Osteocyte (in vitro differentiated cells): ENCODE measurements around the gene VCX3A. TPM values are rescaled to one million over a fixed set of nuclear protein-coding genes. Genes with fewer than 3 reads are reported as not detected.

Source experiments
- DNase-seq: peaks from one replicate; pipeline ENCODE4 v3.0.0; 2021; ENCODE audit warnings: mixed read lengths; ENCODE audit not compliant: unreplicated experiment; ENCODE audit errors: extremely low spot score
- H3K27ac Mint-ChIP-seq: one replicate; pipeline ENCODE4 v1.8.0; 2021; ENCODE audit warnings: mild to moderate bottlenecking, mixed read lengths; ENCODE audit not compliant: unreplicated experiment
- H3K27me3 Mint-ChIP-seq: one replicate; pipeline ENCODE4 v1.8.0; 2021; ENCODE audit warnings: mixed read lengths; ENCODE audit not compliant: unreplicated experiment
- H3K36me3 Mint-ChIP-seq: one replicate; pipeline ENCODE4 v1.8.0; 2021; ENCODE audit warnings: mixed read lengths; ENCODE audit not compliant: unreplicated experiment
- H3K4me1 Mint-ChIP-seq: one replicate; pipeline ENCODE4 v1.8.0; 2021; ENCODE audit warnings: mixed read lengths; ENCODE audit not compliant: unreplicated experiment
- H3K4me3 Mint-ChIP-seq: one replicate; pipeline ENCODE4 v1.8.0; 2021; ENCODE audit warnings: mild to moderate bottlenecking, moderate library complexity, mixed read lengths; ENCODE audit not compliant: unreplicated experiment
- H3K9me3 Mint-ChIP-seq: one replicate; pipeline ENCODE4 v1.8.0; 2021; ENCODE audit warnings: mixed read lengths; ENCODE audit not compliant: unreplicated experiment
- total RNA-seq: library from RNA; stranded (reverse); gene quantifications from 2 replicates; pipeline ENCODE4 v1.2.1, GENCODE V29; 2021
- TF ChIP-seq, protein P1 (sequence below): fragments of 200-600 bp; sonication (generic); IDR thresholded peaks from 2 replicates; pipeline ENCODE4 v1.5.0; 2021; ENCODE audit warnings: antibody characterized with exemption, mild to moderate bottlenecking, moderate library complexity

VCX3A gene
- total RNA-seq, 1 donor from 2014 or later: 0.67 TPM

DNA sequence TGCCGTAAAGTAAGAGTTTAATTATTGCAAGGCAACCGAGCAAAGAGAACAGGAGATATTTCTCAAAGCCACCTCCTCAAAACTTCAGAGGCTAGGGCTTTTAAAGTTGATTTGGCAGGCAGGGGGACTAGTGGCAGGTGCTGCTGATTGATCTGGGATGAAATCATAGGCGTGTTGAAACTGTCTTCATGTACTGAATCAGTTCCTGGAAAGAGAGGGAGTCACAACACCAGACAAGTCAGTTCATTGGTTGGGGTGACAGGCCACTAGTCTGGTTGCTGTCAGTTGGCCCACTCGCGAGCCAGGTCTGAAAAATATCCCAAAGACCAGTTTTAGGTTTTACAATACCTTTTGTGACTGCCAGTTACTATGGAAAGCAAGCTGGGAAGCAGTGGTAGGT, 10.8 kb upstream of the VCX3A start:
- Mint-ChIP-seq H3K4me1 (no peaks in the 10 kb centered on the region), H3K27ac (no peak overlapping the region), H3K27me3 (no peaks in the 10 kb centered on the region), H3K9me3 (peaks cover 33% of the 10 kb centered on the region), H3K36me3 (no peaks in the 10 kb centered on the region), H3K4me3 (no peak overlapping the region)
- DNase-seq: no peak
- TF ChIP-seq, protein P1, sequence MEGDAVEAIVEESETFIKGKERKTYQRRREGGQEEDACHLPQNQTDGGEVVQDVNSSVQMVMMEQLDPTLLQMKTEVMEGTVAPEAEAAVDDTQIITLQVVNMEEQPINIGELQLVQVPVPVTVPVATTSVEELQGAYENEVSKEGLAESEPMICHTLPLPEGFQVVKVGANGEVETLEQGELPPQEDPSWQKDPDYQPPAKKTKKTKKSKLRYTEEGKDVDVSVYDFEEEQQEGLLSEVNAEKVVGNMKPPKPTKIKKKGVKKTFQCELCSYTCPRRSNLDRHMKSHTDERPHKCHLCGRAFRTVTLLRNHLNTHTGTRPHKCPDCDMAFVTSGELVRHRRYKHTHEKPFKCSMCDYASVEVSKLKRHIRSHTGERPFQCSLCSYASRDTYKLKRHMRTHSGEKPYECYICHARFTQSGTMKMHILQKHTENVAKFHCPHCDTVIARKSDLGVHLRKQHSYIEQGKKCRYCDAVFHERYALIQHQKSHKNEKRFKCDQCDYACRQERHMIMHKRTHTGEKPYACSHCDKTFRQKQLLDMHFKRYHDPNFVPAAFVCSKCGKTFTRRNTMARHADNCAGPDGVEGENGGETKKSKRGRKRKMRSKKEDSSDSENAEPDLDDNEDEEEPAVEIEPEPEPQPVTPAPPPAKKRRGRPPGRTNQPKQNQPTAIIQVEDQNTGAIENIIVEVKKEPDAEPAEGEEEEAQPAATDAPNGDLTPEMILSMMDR: no peak

DNA sequence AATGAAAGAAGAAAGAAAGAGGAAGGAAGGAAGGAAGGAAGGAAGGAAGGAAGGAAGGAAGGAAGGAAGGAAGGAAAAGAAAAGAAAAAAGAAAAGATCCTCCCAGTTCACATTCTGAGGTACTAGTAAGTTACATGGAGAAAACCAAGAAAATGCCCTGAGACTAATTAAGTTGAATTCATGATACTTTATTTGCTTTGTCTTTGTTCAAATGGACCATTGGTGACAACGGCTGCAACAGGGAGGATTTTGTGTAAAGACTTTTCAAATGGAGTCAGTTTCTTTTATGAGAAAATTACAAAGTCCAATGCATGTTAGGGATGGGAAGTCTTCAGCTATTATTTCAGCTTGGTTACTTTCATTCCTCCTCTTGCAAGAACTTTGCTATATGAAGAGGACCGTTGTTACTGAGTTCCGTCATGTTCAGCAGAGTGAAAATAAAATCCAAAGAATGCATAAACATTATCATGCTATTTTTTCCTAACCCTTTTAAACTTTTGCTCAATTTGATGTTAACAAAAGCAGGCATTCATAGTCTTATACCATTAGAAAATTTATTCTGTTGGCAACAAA, 8.3 kb downstream of the VCX3A start:
- Mint-ChIP-seq H3K4me1 (no peaks in the 10 kb centered on the region), H3K27ac (no peak overlapping the region), H3K27me3 (no peaks in the 10 kb centered on the region), H3K36me3 (no peaks in the 10 kb centered on the region), H3K4me3 (no peak overlapping the region), H3K9me3 (peaks cover 18% of the 10 kb centered on the region)
- no peak for DNase-seq
- TF ChIP-seq, protein P1: no peak

DNA sequence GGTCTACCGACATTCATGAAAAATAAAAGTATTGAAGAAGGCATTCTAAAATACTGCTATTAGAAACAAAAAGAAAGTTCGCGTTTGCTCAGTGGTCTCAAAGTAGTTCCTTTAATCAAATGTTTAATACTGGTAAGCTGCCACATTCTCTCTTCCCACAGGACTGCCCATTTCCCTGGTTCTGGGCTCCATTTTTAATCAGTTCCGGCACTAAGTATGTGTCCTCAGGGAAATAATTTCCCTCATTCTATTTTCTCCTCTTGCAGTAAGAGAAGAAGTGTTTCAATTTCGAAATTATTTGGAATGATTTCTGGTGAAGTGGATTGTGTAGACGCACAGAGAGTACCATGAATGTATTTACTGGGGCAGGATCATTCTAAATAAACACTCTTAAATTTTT, 17.5 kb downstream of the VCX3A start:
- Mint-ChIP-seq H3K4me3 (no peak overlapping the region), H3K4me1 (no peaks in the 10 kb centered on the region), H3K27ac (no peak overlapping the region), H3K9me3 (peaks cover 33% of the 10 kb centered on the region), H3K36me3 (no peaks in the 10 kb centered on the region), H3K27me3 (no peaks in the 10 kb centered on the region)
- no peak for DNase-seq
- TF ChIP-seq, protein P1: no peak

DNA sequence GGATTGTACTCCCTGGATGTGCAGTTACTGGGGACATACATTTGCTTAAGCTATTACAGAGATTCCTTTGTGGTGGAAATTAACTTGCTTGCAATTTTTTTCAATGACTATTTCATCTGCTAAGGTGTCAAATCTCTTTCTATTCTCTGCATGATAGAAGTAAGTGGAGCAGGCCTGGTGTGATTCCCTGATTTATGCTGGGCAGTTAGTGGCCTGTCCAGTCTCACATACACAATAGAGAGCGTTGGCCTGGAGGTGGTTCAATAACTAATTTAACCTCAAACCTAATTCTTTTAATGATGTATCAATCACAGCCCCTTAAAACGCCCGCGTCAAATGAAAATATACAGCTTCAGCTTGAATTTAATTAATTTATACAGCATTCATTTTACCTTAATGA, 28.5 kb downstream of the VCX3A start:
- no peak overlapping the region for H3K27ac Mint-ChIP-seq
- no peak for DNase-seq
- no peaks in the 10 kb centered on the region for H3K4me1 Mint-ChIP-seq
- TF ChIP-seq, protein P1: no peak
- H3K4me3 Mint-ChIP-seq: no peak overlapping the region
- peaks cover 31% of the 10 kb centered on the region for H3K9me3 Mint-ChIP-seq
- no peaks in the 10 kb centered on the region for H3K27me3 Mint-ChIP-seq
- no peaks in the 10 kb centered on the region for H3K36me3 Mint-ChIP-seq

DNA sequence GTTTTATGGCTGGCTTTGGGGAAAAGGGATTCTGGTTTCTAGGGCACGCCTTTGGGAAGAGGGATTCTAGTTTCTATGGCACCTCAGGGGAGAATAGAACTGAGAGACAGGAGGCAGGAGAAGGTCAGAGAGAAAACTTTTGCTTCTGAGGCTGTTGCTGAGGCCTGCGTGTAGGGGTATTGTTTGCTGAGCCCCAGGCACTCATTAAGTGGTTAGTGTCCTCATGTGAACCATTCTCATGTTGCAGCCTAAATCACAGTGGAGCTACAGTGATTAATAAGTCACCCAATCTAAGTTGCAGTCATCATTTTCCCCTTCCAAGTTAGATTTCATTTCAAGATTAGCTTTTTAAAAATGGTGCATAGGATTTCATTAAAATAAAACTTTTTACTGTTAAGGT, 29.0 kb downstream of the VCX3A start:
- Mint-ChIP-seq H3K27ac (peak overlapping the region; percentile 5), H3K4me1 (no peaks in the 10 kb centered on the region), H3K36me3 (no peaks in the 10 kb centered on the region), H3K9me3 (peaks cover 28% of the 10 kb centered on the region), H3K27me3 (no peaks in the 10 kb centered on the region), H3K4me3 (no peak overlapping the region)
- DNase-seq: no peak
- TF ChIP-seq, protein P1: no peak
